GM19463 (cell line): ENCODE data around the gene STAB2.

Experiments used
- ATAC-seq: cut with Tn5 transposase; IDR thresholded peaks from one replicate; pipeline ENCODE4 v1.9.1; 2021; ENCODE audit warnings: mild to moderate bottlenecking, moderate library complexity; ENCODE audit not compliant: unreplicated experiment

STAB2 gene

GRCh38 chr12:103586132-103586531 lies 941 bp upstream of the STAB2 start:
- no peak for ATAC-seq

- ATAC-seq: no peak
These were observed 1.6 kb downstream of the STAB2 start for GRCh38 chr12:103588680-103589079.

DNA sequence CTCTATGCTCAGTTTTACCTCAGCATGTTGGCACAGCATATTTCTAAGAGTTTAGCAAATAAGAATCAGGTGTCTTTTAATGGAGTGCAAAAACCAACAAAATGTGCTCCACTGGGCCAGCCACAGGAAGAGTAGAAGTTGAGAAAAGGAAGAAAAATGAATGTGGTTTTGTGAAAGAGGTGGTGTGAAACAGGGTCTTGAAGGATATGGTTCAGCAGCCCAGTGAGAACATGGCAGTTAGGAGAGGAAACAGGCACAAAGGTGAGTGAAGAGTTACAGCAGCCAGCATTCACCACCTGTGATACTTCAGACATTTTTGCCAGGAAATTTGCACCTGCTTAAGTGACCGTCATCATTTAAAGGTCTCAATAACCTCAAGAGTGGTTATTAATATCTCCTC lies 2.4 kb downstream of the STAB2 start:
- ATAC-seq: no peak

- no peak for ATAC-seq
These were observed 3.2 kb downstream of the STAB2 start for GRCh38 chr12:103590271-103590670.

DNA sequence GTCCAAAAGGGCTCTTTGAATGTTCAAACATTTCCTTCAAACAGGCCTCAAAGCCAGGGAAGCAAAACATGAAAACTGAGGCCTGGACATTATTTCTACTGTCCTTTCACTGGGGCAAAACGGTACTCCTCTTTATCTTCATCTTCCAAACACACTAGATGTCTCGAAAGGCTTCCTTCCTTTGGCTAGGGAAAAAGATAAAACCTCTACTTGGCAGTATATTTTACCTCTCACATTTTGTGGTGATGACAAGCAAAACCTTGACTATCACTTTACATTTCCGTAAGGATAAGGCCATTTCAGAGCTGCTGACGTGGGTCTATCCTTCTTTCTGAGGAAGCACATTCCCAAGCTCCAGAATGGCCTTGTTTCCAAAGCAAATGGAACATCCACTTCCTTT lies 9.9 kb downstream of the STAB2 start:
- no peak for ATAC-seq

DNA sequence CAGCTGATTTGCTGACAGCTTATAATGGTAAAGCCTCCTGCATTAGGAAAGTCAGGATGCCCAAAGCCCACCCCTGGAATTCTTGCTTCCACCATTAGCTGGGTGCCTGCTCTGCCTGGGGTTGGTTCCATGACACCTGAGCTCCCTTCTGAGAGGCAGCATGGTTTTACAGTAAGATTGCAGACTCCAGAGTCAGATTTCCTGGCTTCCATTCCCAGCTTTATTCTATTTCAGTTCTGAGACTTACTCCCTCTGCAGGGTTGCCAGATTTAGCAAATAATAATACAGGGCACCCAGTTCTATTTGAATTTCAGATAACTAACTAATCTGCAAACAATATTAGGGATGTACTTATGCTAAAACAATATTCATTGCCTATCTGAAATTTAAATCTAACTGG lies 12.2 kb downstream of the STAB2 start:
- ATAC-seq: no peak

DNA sequence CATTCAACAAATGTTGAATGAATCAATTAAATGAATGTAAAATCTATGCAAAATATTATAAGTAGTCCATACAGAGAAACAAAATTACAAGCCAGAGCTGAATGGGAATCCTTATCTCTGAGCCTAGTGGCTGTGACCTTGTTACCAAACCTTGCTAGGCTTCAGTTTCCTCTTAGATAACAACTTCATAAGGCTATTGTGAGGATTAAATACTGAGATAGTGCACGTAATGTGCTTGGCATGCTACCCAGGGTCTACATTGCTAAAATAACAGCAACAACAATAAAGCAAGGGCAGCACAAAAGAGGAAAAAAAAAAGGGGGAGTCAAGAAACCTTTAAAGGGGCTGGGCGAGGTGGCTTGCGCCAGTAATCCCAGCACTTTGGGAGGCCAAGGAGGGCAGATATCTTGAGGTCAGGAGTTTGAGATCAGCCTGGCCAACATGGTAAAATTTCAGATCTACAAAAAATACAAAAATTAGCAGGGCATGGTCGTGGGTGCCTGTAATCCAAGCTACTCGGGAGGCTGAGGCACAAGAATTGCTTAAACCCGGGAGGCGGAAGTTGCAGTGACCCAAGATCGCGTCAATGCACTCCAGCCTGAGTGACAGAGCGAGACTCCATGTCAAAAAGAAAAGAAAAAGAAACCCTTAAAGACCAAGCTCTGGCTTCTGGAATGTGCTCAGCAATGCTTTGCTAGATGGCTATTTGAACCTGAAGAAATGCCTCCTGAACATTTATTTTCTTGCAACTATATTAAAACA lies 14.1 kb downstream of the STAB2 start:
- ATAC-seq: no peak

DNA sequence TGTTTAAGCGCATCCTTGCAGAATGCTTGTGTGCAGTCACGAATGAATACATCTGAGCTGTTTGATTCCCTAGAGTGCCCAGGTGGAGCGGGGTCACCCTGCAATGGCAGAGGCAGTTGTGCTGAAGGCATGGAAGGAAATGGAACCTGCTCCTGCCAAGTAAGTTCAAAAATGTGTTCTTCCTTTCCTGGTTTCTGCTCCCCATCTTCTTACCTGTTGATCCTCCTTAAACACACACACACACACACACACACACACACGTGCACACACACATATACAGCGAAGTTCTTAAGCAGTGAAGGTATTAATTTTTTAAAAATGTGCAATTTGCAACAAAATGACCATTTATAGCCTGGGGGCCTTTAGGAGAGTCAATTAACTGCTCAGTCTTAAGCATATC lies 33.3 kb downstream of the STAB2 start:
- ATAC-seq: no peak

- no peak for ATAC-seq
These were observed 36.6 kb downstream of the STAB2 start for GRCh38 chr12:103623716-103624115.

GRCh38 chr12:103626498-103626897 lies 39.4 kb downstream of the STAB2 start:
- no peak for ATAC-seq

DNA sequence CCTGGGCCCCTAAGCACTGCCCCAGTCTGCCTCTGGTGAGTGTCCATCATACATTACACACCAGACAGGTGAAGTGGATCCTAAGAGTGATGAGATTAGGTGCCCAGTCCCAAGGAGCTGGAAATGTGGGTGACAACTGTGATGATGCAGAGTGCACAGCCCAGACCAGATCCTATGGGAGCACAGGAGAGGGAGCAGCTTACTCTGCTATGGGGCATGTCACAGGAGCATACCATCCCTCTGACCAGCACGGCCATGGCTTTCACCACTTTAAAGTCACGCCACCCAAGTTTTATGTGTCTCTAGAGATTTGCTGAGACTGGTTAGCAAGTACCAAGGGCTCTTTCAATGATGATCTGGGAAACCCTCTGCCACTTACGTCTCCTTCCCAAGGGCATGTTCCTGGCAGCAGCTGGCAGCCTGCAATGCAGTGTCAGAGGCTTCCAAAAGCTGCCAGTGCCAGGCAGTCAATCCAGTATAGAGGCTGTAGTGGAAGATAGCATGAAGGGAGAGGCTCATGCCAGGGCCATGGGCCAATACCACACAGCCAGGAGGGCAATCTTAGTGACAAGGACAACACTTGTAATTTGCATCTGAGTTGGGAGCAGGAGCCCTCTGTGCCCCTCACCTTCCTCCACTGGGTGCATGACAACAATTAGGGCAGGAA lies 40.2 kb downstream of the STAB2 start:
- ATAC-seq: no peak

- peak; percentile 61 for ATAC-seq
These were observed 45.6 kb downstream of the STAB2 start for GRCh38 chr12:103632554-103633216.

- no peak for ATAC-seq
These were observed 47.7 kb downstream of the STAB2 start for GRCh38 chr12:103634732-103635131.

- ATAC-seq: no peak
These were observed 48.3 kb downstream of the STAB2 start for GRCh38 chr12:103635419-103635818.

GRCh38 chr12:103637021-103637420 lies 49.9 kb downstream of the STAB2 start:
- ATAC-seq: no peak

DNA sequence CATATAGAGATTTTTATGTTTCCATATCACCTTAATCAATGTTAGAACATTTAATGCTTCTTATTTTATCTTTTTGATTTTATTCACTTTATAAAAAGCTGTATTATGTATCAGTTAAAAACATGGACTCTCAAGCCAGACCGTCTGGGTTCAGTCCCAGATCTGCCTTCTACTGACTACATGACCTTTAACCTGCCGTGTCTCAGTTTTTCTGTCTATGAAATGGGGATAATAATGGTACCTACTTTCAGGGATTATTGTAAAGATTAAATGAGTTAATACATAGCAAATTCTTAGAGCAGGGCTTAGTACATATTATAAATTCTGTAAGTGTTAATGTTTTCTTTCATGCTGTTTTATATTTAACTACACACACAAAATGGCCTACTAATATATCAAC lies 50.4 kb downstream of the STAB2 start:
- ATAC-seq: no peak

GRCh38 chr12:103639983-103640382 lies 52.9 kb downstream of the STAB2 start:
- no peak for ATAC-seq

- no peak for ATAC-seq
These were observed 53.3 kb downstream of the STAB2 start for GRCh38 chr12:103640410-103640809.

DNA sequence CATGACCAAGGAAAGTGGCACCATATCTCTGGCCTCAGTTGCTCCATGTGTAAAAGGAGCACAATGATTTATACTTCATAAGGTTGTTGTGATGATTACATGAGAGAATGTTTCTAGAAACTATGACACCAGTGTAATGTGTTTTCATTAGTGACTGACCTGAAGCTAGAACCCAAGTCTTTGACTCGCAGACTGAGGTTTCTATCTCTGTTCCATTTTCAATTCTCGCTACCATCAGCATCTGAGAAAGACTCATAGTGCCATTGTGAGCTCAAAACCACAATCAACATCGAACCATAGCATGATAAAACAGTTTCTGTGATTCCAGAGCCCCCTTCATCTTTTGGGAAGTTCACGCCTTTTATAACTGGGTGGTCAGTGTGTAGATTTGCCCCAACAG lies 53.8 kb downstream of the STAB2 start:
- no peak for ATAC-seq

DNA sequence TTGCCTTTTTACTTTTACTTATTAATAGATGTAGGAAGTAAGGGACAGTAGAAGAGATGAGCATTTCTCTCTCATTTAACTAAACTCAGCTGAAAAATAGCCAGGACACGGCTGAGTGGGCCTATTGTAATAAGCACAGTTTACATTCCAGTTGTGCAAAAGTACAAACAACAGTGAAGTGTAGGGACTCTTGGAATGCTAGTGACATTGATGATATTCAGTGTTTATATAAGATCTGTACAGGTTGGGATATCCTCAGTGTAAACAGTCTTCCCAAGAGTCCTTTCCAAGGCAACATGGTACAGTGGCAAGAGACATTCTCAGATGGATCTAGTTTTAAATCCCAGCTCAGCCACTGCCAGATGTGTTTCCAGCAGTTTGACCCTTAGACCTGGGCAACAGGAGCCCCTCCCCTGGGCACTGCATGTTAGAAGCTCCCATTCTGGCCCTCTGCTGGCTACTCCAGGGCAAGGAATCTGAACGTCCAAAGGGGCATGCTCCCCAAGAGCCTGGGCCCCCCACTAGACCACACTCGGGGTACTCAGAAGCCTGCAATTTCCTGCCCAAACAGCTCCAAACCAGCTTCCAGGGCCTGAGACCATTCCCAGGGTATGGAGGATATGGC lies 55.3 kb downstream of the STAB2 start:
- no peak for ATAC-seq

GRCh38 chr12:103645202-103645601 lies 58.1 kb downstream of the STAB2 start:
- ATAC-seq: no peak

GRCh38 chr12:103647267-103647666 lies 60.2 kb downstream of the STAB2 start:
- no peak for ATAC-seq
